ENCODE measurements around the gene TTC3. TPM values are rescaled to one million over a fixed set of nuclear protein-coding genes. Genes with fewer than 3 reads are reported as not detected.
"Not testable (repeated sequence)": the region's sequence is repeated elsewhere in the genome, so short reads cannot be mapped to it uniquely, and the experiment has no call there.

The TTC3 gene
- total RNA-seq, 1 donor, result 372 TPM

GRCh38 chr21:37101384-37101783 lies 28.3 kb downstream of the TTC3 start:
- no peak for DNase-seq (ENCODE audit: low read depth)
- no peak for TF ChIP-seq CTCF (IDR thresholded peaks at IDR 0.05; ENCODE audit: insufficient read depth, low read length)
- no peak overlapping the region for H3K4me3 ChIP-seq (ENCODE audit: low read depth, low read length)

- not testable (repeated sequence) for DNase-seq (ENCODE audit: low read depth); H3K4me3 ChIP-seq (ENCODE audit: low read depth, low read length)
Measured at GRCh38 chr21:37102746-37103145, 29.7 kb downstream of the TTC3 start.

GRCh38 chr21:37106998-37107397 lies 33.9 kb downstream of the TTC3 start:
- DNase-seq (ENCODE audit: low read depth), result no peak
- no peak for TF ChIP-seq CTCF (IDR thresholded peaks at IDR 0.05; ENCODE audit: insufficient read depth, low read length)
- no peak overlapping the region for H3K4me3 ChIP-seq (ENCODE audit: low read depth, low read length)

GRCh38 chr21:37111029-37111428 lies 38.0 kb downstream of the TTC3 start:
- DNase-seq (ENCODE audit: low read depth); H3K4me3 ChIP-seq (ENCODE audit: low read depth, low read length): not testable (repeated sequence)

GRCh38 chr21:37114301-37114700 lies 41.2 kb downstream of the TTC3 start:
- H3K4me3 ChIP-seq (ENCODE audit: low read depth, low read length); DNase-seq (ENCODE audit: low read depth): not testable (repeated sequence)

- DNase-seq (ENCODE audit: low read depth); H3K4me3 ChIP-seq (ENCODE audit: low read depth, low read length): not testable (repeated sequence)
Measured at GRCh38 chr21:37116459-37116858, 43.4 kb downstream of the TTC3 start.

- no peak for TF ChIP-seq CTCF (IDR thresholded peaks at IDR 0.05; ENCODE audit: insufficient read depth, low read length)
- H3K4me3 ChIP-seq (ENCODE audit: low read depth, low read length), result no peak overlapping the region
- no peak for DNase-seq (ENCODE audit: low read depth)
Measured at GRCh38 chr21:37117204-37117603, 44.1 kb downstream of the TTC3 start.

- H3K4me3 ChIP-seq (ENCODE audit: low read depth, low read length), result no peak overlapping the region
- DNase-seq (ENCODE audit: low read depth), result no peak
- TF ChIP-seq CTCF (IDR thresholded peaks at IDR 0.05; ENCODE audit: insufficient read depth, low read length), result no peak
Measured at GRCh38 chr21:37118187-37118826, 45.3 kb downstream of the TTC3 start.

GRCh38 chr21:37119421-37120218 lies 46.6 kb downstream of the TTC3 start:
- peak; percentile 26 for DNase-seq (ENCODE audit: low read depth)
- no peak overlapping the region for H3K4me3 ChIP-seq (ENCODE audit: low read depth, low read length)
- TF ChIP-seq CTCF (IDR thresholded peaks at IDR 0.05; ENCODE audit: insufficient read depth, low read length), result no peak
